Renal cortex interstitium (tissue), 11 donors: Measurements from ENCODE around the gene TAF13. TPM values are rescaled to one million over a fixed set of nuclear protein-coding genes. Genes with fewer than 3 reads are reported as not detected.

ENCODE experiments used
- DNase-seq, 11 donors: peaks; one replicate each; pipeline ENCODE4 v3.0.0-alpha.2; 2013; ENCODE audit warnings: low read depth in 9 of 11, low spot score in 4 of 11; ENCODE audit errors: extremely low read depth in 1 of 11
- polyA plus RNA-seq, 3 donors: library from polyadenylated mRNA; unstranded; fragments of 120-200 nt; gene quantifications; one replicate each; pipeline ENCODE4 v1.2.1, GENCODE V29; 2013; ENCODE audit not compliant: insufficient read length in 3 of 3

The TAF13 gene
- polyA plus RNA-seq, 3 donors, result 42.5 to 47.9 (median 43.8) TPM

DNA sequence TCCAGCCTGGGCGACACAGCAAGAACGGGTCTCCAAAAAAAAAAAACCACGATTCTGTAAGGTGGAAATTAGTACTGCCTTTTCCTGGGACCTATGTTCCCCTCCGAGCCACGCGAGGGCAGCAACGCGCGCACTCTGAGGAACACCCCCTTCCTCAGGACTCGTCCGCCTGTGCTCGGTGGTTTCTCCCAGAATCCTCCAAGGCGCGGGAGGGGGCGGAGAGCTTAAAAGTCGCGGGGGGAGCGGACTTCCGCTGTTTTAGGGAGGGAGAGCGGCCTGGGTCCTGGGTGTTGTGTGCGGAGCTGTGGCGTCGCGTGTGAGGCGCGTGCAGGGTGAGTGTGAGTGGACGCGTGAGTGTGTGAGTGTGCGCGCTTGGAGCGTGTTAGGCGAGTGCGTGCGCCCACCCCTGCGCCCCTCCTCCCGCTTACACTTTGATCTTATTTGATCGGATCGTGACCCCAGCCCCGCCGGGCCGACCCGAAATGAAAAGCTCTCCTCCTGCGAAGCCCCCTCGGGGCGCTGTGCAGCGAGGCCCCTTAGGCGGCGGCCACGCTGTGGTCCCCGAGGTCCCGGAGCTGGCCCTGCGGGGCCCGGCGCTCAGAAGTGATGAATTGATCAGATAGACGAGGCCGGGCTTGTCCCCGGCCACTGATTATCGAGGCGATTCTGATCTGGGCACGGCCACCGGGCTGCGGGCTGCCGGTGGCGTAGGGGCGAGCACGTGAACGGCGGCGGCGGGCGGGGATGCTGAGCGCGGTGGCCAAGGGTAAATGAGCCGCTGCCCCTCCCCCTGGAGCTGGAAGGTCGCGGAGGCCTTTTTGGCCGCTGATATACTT is 24.4 kb upstream of the TAF13 start:
- peak; percentile 90 to 98 (median 95) for DNase-seq

DNA sequence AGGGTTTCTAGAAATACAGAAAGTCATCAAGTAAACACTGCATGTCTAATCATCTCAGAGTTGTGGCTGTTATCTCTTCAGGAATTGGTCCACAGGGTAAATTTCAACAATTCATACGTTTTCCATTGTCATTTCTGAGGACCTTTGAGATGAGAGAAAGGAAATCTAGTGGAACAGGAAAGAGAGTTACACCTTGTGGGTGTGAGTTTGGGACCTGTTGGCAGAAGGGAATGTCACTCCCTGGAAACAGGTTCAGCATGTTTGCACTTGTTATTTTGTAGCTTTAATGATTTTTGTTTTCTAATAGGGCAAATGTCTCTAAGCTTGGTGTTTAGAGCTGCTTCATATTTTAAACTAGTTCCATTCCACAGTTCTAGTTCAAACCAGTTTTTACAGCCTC is 20.3 kb upstream of the TAF13 start:
- DNase-seq, result no peak

- no peak for DNase-seq
Measured at GRCh38 chr1:109095631-109096030, 19.8 kb upstream of the TAF13 start.

GRCh38 chr1:109094871-109095270 is 19.1 kb upstream of the TAF13 start:
- DNase-seq, result no peak

- DNase-seq, result no peak
Measured at GRCh38 chr1:109094377-109094803, 18.6 kb upstream of the TAF13 start.

DNA sequence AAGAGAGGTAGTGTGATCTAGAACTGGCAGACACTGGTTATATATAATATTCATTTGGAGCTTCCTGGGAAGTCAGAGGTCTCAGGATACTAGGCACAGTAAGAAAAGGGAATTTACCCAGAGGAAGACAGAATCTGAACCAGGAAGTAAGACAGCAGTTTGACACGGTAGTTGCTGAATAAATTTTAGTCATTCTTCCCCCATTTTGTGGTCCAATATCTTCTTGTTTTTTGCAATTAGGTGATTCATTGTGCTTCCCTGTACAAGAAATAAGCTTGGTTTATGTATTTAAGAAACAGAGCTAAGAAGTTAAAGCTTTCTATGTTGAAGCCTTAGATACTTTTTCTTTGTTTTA is 16.0 kb upstream of the TAF13 start:
- DNase-seq, result no peak

- no peak for DNase-seq
Measured at GRCh38 chr1:109091078-109091838, 15.5 kb upstream of the TAF13 start.

GRCh38 chr1:109090196-109091077 is 14.6 kb upstream of the TAF13 start, which contains the start of gene TMEM167B:
TMEM167B (plus strand) TSS chr1:109090764; CDS start chr1:109090873, 109 bp downstream.
- peak; percentile 79 to 94 (median 89) for DNase-seq

GRCh38 chr1:109089242-109090015 is 13.6 kb upstream of the TAF13 start:
- DNase-seq, result peak in 1 of 11 donors; percentile 36

GRCh38 chr1:109084563-109085517 is 9.0 kb upstream of the TAF13 start:
- DNase-seq, result no peak

DNA sequence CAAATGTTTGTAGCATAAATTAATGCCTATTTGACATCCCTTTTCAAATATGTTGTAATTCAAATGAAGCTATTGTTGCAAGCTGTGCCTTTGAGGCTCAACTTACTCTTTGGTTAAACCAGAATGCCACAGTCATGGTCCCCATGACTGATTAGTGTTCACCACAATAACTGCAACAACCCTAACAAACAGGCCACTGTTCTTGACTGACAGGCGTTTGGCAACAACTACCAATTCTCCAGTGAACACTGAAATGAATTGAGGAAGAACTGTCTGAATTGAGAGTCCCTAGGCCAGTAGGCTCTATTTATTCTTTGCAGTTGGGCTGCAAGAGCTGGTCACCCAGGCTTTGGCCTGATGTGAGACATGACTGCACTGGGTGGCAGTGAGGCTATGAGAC is 8.1 kb upstream of the TAF13 start:
- DNase-seq, result no peak

- no peak for DNase-seq
Measured at GRCh38 chr1:109083501-109083900, 7.7 kb upstream of the TAF13 start.

DNA sequence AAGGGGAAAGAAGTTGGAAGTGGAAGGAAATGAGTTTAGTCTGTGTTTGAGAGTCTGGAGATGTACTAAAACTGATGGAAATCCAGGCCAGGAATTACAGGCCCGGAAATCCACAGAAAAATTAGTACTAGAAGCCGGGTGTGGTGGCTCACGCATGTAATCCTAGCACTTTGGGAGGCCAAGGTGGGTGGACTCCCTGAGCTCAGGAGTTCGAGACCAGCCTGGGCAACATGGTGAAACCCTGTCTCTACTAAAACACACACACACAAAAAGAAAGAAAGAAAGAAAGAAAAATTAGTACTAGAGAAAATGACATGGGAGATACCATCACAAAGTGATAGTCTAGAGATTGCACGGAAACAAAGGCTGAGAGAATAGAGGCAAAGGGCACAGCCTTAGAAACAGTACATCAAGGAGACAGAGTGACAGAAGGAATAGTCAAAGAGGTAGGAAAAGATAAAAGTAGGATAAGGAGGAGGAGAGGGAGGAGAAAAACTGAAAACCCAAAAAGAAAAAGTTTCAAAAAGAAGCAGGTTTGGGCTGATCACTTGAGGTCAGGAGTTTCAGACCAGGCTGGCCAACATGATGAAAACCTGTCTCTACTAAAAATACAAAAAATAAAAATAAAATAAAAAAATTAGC is 4.8 kb upstream of the TAF13 start:
- DNase-seq, result no peak

DNA sequence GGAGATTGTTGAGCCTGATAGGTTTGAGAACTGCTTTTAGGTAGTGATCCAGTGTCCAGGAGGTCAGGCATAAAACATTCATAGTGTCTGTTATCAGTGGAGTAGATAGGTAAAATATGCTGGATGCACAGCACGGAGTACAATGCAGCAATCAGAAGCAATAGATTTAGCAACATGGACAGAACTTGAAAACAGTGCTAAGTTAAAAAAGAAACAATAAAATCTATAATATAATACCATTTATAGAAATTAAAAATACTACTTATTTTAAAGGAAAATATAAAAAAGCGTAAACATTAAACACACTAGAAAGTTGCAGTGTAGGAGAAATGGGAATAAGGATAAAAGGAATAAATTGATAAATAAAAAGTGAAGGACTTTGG is 3.4 kb upstream of the TAF13 start:
- no peak for DNase-seq

GRCh38 chr1:109078317-109078716 is 2.5 kb upstream of the TAF13 start:
- DNase-seq, result no peak

DNA sequence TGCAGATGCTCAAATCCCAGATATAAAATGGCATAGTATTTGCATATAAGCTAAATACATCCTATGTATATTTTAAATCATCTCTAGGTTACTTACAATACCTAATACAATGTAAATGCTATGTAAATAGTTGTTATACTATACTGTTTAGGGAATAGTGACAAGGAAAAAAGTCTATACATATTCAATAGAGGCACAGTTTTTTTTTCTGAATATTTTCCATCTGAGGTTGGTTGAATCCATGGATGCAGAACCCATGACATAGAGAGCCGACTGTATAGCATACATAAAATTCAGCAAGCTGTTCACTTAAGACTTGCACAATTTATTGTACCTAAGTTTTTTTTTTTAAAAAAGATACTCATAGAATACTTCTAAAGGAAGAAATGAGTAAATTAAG is 6.5 kb downstream of the TAF13 start:
- no peak for DNase-seq

DNA sequence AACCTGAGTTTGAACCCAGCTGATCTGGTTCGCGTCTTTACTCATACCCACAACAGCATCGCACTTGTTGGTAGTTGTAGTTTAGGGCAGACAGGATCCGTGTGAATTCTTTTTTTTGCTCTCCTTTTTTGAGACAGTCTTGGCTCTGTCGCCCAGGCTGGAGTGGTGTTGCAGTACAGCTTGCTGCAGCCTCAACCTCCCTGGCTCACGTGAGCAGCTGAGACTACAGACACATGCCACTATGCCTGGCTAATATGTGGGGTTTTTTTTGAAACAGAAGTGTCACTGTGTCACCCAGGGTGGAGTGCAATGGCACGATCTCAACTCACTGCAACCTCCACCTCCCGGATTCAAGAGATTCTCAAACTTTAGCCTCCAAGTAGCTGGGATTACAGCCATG is 7.9 kb downstream of the TAF13 start:
- no peak for DNase-seq
